ENCODE measurements around the gene MKLN1. TPM values are rescaled to one million over a fixed set of nuclear protein-coding genes. Genes with fewer than 3 reads are reported as not detected.

MKLN1 gene
- total RNA-seq, 1 experiment from 2014 or later = 42.6 TPM

DNA sequence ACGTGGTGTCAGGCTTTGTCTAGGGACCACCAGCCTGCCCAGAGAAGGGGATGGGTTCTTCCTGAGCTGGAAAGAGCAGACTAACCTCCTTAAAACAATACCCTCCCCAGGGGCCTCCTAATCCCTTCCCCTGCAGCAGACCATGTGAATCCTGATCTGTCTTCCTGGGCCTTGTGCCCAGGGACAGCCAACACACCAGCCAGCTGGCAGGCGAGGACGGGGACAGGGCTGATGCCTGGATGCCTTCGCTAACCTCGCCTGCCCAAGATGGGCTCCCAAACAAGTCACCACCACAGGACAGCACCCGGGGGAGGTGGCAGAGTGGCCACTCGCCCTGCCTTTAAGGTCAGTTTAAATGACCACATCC lies 211.1 kb downstream of the MKLN1 start:
- DNase-seq (ENCODE audit: extremely low read depth, low read depth) = no peak

DNA sequence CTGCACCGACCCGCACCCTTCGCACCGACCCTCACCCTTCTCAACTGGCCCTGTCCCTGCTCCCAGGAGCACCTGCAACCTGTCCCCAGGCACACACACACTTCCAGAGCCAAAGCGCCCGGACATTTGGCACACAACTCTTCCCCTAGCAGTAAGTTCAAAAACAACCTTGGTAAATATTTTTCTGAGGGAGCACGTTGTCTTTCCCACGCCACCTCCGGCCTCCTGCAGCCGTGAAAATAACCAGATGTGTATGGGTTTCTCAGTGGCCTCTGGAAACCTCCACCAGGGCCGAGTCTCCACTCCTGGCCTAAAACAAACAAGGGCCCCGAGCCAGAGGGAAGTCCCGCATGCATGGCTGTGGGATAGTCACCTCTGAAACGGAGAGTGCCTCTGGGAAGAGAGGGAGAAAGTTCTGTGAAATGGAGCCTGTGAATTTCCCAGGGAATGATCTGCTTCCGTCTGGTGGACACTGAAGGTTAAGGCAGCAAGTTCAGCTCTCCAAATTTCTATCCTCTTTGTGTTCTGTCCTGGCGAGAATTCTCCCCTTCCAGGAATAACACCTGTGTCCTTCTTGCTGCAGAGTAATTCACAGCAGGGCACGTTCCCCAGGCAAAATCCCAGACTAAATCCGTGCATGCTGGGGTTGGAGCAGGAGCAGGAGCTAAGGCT lies 213.0 kb downstream of the MKLN1 start:
- DNase-seq (ENCODE audit: extremely low read depth, low read depth) = no peak

DNA sequence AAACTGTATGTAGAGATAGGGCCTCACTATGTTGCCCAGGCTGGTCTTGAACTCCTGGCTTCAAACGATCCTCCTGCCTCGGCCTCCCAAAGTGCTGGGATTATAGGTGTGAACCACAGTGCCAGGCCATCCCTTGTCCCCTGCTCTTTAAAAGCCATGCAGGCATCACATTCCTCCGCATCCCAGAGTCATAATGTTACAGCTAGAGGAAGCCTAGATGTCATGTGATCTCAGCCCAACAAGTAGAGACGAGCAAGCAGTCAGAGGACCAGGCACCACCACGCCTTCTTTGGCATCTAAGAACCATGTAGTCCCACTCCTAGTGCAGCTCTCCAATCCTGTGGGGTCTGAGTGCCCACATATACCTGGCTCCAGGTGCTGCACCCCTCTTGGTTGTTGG lies 215.6 kb downstream of the MKLN1 start:
- no peak for DNase-seq (ENCODE audit: extremely low read depth, low read depth)

DNA sequence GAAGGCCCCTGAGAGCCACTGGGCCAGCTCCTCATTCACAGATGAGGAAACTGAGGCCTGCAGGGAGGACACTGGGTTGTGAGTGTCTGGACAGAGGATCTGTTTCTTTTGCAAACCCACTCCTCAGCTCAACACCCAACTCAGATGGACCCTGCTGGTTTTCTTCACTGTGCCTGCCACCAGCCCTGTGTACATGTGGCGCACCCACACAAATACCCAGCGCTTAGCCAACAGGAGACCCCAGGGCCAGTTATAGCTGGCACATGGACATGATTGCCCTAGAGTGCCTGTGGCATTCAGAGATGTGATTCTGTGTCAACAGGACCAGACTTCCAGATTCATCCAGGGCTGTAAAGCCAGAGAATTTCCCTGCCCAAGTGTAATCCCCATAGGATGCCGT lies 216.3 kb downstream of the MKLN1 start:
- no peak for DNase-seq (ENCODE audit: extremely low read depth, low read depth)

DNA sequence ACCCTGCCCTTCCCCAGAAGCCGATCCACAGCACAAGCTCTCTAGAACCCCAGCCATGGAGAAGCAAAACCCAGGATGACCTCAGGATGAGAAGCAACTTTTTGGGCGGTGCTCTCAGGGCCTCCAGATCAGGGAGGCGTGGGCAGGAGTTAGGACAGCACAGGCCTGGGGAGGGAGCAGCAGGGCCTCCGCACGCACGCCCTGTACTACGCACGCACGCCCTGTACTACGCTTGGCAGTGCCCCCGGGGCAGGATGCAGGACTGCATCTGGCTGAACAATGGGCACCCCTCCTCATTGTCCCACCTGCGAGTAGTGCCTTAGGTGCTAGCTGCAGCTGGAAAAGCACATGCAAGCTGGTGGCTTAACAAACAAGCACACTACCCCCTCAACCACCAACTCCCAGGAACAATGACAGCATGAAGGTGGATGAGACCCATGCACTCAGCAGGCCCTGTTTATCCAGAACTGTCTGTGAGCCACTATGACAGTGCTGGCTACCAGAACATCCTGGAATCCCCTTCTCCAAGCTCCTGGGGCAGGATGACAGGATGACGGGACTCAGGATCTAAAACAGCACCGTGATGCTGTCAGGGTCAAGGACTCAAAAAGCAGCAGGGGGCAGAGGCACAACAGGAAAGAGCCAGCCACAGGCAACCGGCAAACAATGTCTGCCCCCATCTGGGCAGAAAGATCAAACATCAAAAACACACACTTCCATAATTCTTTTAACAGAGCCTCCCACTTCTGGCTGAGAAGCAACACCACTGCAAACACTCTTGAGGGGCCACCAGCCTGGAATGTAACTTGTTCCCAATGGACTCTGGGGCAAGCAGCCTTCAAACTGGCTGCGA lies 217.0 kb downstream of the MKLN1 start:
- DNase-seq (ENCODE audit: extremely low read depth, low read depth) = no peak

DNA sequence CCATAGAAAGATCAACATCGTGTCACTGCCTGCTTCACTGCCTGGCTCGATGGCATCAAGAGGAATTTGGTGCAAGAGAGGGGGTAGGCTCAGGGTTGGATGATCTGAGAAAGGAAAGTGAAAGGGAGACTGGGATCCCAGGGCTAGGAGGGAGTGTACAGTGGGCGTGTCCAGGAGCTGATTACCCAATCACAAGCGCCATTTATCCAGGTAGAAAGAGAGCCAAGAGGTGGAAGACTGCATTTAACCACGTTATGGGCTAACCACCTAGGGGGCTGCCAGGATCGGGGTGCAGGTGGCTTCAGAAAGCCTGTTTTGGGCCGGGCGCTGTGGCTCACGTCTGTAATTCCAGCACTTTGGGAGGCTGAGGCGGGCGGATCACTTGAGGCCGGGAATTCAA lies 218.4 kb downstream of the MKLN1 start:
- no peak for DNase-seq (ENCODE audit: extremely low read depth, low read depth)

Other genes starting within 250 kb of the MKLN1 start
- 2.3 and 3.1 TPM in 2 replicates for gene PODXL, start 228.8 kb downstream of the MKLN1 start, total RNA-seq (2014; rRNA removed; shearing (Covaris generic))

All from NCI-H460 (cell line).